GM12878 (cell line): ENCODE measurements around the gene FMOD. TPM values are rescaled to one million over a fixed set of nuclear protein-coding genes. Genes with fewer than 3 reads are reported as not detected.
A peak's percentile ranks its signal among the peaks of the same experiment; 100 is the strongest.

Source experiments
- EED ChIP-seq: sonication (generic); IDR thresholded peaks from 2 replicates; pipeline ENCODE4 v1.6.1; 2016; ENCODE audit warnings: antibody characterized with exemption, low read depth
- MEF2A ChIP-seq: IDR thresholded peaks from 2 replicates; pipeline ENCODE4 v1.6.1; 2011; ENCODE audit warnings: low read depth, mild to moderate bottlenecking, low read length, moderate library complexity; ENCODE audit not compliant: insufficient read depth
- NR2C1 ChIP-seq: fragments of 450-650 bp; IDR thresholded peaks from 2 replicates; pipeline ENCODE4 v1.6.1; 2017; ENCODE audit warnings: antibody characterized with exemption, mild to moderate bottlenecking, moderate library complexity
- POLR2AphosphoS5 ChIP-seq: IDR thresholded peaks from 2 replicates; pipeline ENCODE4 v1.6.1; 2011; ENCODE audit warnings: mild to moderate bottlenecking, low read length, inconsistent platforms
- SIN3A ChIP-seq: IDR thresholded peaks from 2 replicates; pipeline ENCODE4 v1.6.1; 2012; ENCODE audit warnings: low read depth, low read length, improper control_type of control experiment
- SMARCA5 ChIP-seq: fragments of 450-650 bp; IDR thresholded peaks from 2 replicates; pipeline ENCODE4 v1.6.1; 2017; ENCODE audit warnings: mild to moderate bottlenecking
- SMC3 ChIP-seq: IDR thresholded peaks from 2 replicates; pipeline ENCODE4 v1.6.1; 2011; ENCODE audit warnings: low read length, improper control_type of control experiment, borderline replicate concordance
- ZNF687 ChIP-seq: fragments of 450-650 bp; IDR thresholded peaks from 2 replicates; pipeline ENCODE4 v1.6.1; 2017; ENCODE audit warnings: mild to moderate bottlenecking, moderate library complexity
- polyA plus RNA-seq, 11 experiments: library from polyadenylated mRNA; depleted of rRNA in 4 of 11; unstranded in 6 of 11; stranded (reverse) in 5 of 11; fragments of >200 nt; fragmentation: Nextera tagmentation in 4 of 11; fragmentation: Illumina TruSeq in 1 of 11; extraction: Ambion mirVana in 4 of 11; extraction: Trizol in 1 of 11; gene quantifications; 1 replicate in 1 of 11; 2 replicates in 10 of 11; pipeline versions ENCODE4 v1.2.1 to v1.2.3, GENCODE V29; 2011 to 2016; ENCODE audit warnings: inconsistent platforms in 2 of 11, missing spikeins in 2 of 11, low read depth in 1 of 11
- total RNA-seq, 4 experiments: library from RNA; depleted of rRNA in 3 of 4; stranded (reverse); fragments of >200 nt in 3 of 4; fragmentation: Illumina TruSeq in 1 of 4; extraction: Trizol in 1 of 4; gene quantifications; 2 replicates each; pipeline versions ENCODE4 v1.2.1 to v1.2.3, GENCODE V29; 2013 to 2021

Gene FMOD
- total and polyA plus RNA-seq, 10 of the 15 experiments (the other 5 are each of a cell fraction or from before 2014, with no cell fraction given), result 0.03 to 0.26 (median 0.11) TPM; not detected in 7

GRCh38 chr1:203325026-203325417 is 25.9 kb downstream of the FMOD start (continued):
- TF ChIP-seq ZNF687 (peak; percentile 94), MEF2A (no peak), POLR2AphosphoS5 (peak; percentile 87), SMARCA5 (no peak), SMC3 (0 out of 2 replicates have a peak, but pooled peaks have one; percentile 3), NR2C1 (no peak), SIN3A (no peak), EED (peak; percentile 74)
